GM21367 (cell line): ENCODE results near the gene KIF19.
A peak's percentile ranks its signal among the peaks of the same experiment; 100 is the strongest.

Source experiments
- ATAC-seq: cut with Tn5 transposase; IDR thresholded peaks from one replicate; pipeline ENCODE4 v1.9.1; 2021; ENCODE audit not compliant: unreplicated experiment

Gene KIF19

DNA sequence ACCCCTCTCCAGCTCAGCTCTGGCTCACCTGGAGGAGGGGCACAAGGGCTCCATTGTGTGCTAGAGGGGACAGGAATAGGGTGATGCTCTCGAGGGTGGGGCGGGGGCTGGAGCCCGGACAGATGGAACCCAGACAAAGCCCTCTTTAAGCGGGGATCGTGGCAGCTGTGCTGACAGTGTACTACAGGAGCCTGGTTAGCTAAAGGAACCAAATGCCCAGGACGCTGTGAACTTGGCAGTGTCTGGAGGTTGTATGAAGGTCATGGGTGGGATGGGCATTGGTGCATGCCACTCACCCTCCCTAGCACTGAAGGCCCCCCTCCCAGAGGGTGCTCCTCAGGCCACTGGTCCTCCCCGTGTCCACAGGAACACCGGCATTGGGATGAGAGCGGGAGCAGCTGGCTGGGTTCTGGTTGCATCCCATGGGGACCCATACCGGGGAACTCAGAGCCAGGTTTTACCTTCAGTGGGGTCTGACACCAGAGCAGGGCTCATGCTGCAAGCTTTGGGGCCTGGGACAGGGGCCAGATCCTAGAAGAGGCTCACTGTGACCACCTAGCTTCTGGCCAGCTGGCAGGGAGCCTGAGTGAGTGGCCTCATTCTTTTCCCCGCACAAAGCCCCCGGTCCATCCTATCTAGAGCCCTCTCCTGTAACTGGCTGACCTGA is 11.9 kb downstream of the KIF19 start:
- ATAC-seq: no peak

DNA sequence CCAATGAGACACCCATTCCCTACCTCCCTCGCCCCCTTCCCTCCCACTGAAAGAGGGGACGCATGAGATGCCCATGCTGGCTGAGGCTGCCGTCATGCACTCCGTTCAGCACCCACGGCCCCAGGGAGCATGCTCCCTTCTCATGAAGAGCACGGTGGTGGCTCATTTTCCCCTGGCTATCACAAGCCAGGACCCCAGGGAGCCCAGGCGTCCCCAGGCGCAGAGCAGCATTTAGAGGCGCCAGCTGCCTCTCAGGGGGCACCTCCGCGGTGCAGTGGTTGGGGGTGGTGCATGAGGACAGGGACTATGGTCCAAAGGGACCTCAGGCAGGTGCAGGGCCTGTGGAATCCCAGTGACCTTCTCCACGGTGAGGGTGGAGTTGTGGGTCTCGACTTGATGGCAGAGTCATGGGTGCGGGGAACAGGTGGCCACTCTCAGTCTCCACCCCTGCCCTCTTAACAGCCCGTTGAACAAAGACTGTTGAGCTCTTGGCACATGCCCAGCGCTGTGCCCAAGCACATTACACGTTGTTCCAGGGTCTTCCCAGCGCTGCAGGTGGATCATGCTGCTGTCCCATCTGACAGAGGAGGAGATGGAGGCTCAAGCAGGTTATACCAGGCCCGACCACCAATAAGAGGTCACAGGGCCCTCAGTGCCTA is 13.6 kb downstream of the KIF19 start:
- ATAC-seq: no peak

DNA sequence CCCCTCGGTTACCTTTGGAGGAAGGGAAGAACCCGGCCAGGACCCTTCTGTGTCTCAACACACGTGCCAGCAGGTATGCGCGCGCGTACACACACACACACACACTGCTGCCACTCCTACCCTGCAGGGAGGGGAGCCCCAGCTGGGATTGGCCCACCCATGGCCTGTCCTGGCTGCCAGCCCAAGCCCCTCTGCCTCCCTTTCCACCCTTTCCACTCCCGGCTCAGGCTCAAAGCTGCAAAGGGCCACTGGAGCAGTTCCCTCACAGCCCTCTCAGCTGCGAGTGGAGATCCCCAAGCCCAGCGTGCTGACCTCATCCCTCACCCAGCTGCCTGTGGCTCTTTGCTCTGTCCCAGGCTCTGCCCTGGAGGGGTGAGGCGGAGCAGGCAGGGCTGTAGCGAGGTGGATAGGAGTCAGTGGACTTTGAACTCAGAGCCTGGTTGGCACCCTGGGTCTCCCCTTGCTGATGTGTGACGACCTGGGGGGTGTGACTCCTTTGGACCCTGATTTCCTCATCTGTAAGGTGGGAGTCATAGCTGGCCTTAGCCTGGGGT is 14.5 kb downstream of the KIF19 start:
- ATAC-seq: no peak

DNA sequence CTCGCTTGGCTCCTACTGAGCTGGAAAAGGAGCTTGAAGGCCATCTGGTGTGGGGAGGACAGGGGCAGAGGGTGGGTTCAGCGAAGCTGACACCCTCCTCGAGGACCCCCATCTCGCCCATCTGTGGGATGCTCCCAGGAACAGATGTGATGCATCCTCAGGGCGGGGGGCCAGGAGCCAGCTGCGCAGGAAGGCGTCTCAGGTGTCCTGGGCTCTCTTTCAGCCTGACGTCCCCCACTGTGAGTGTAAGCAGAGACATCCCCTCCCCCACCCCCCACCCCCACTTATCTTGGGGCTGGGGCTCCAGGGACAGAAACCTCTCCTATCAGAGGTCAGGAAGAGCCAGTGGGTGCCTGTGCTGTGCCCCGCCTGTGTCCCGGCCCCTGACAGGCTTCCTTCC is 16.2 kb downstream of the KIF19 start:
- ATAC-seq: no peak

DNA sequence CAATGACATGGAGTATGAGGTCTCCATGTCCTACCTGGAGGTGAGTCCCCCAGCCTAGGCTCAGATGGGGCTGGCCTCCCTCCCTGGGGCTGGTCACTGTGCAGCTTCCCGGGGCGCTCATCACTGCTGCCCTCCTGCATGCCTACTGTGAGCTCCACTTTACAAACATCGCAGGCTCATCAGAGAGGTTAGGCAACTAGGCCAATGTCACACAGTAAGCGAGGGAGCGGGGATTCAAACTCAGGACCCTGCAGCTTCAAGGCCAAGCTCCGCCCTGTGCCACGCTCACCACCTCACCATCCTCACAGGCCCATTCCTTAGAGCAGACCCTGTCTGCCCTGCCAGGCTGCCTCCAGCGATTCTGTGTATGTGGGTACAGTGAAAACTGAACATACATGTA is 17.1 kb downstream of the KIF19 start:
- no peak for ATAC-seq

DNA sequence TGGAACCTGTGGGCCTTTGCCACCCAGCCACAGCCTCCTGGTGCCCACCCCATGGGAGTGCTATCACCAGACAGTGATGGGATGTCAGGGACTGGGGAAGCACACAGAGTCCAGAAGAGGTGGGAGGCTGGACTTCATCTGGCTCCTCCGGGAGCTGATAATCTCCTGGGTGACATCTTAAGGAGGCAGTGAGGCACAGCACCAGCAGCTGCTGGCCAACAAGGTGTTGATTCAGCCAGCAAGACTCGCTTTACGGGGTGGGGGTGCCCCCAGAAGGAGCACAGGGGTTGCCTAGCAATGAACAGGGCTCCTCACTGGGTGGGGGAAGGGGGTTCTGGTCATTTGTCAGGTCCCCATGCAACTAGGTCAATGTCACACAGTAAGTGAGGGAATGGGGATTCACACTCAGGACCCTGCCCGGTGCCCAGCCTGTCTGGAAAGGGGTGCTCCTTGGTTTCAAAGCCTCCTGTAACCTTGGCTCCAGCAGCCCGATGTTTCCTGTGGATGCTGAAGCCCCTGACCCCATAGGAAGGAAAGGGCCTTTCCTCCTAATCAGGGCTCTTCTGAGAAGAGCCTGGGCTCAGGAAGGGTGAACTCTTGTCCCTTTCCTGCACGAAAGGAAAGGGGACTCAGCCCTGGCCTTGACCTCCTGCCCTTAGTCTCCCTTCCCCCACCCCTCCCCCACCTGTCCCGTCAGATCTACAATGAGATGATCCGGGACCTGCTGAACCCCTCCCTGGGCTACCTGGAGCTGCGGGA is 17.7 kb downstream of the KIF19 start:
- no peak for ATAC-seq

DNA sequence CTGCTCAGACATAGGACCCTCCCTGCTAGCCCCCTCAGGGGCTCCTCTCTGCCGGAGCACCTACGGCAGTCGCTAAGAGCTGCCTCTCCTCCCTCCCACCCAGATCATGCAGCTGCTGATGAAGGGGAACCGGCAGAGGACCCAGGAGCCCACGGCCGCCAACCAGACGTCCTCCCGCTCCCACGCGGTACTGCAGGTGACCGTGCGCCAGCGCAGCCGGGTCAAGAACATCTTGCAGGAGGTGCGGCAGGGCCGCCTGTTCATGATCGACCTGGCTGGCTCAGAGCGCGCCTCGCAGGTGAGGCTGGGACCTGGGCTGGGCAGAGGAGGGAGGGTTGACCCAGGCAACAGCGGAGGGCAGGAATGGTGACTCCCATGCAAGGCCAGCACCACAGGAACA is 18.6 kb downstream of the KIF19 start:
- no peak for ATAC-seq

DNA sequence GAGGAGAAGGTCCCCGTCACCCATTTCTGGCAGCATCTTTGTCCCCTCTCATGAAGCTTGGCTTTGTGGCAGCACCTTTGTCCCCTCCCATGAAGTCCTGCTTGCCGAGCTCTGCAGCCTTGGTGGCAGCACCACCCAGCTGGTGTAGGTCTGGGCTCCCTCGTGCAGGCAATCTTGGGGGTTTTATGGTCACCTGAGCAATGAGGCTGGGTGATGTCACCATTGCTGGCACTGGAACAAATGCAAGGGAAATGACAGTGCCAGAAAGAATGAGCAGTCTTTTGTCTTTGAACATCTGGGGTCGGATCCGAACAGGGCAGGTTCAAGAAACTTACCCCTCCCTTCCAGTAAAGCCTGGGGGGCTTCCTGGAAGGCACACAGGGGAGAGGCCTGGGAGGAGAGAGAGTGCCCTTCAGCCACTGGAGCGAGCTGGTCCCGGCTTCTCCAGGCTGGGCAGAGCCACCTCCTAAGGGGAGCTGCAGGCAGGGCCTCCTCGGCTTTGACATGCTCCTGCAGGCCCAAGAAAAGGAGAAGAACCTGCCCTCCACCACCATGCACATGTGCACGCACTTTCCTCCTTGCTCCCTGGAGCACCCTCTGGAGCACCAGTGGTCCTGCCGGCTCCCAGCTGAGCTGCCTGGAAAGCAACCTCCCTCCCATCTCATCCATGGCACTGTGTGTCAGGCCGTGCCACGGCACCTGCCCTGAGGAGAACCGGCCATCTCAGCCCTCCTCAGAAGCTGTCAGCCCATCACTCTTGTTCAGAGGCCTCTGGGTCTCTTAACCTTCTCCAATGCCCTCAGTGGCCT is 19.6 kb downstream of the KIF19 start:
- ATAC-seq: no peak

DNA sequence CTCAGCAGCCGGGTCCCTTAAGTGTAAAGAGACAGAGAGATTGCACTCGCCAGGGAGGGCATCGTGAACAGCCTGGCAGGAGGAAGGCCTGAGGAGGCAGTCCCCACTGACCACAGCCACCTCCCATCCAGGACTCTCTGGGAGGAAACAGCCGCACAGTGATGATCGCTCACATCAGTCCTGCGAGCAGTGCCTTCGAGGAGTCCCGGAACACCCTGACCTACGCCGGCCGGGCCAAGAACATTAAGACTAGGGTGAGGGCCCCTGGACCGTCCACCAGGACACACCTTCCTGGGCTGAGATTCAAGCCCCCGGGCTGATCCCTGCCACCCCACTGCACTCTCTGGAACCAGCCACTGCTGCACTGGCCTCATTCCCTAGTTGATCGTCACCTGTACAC is 21.6 kb downstream of the KIF19 start:
- ATAC-seq: no peak

DNA sequence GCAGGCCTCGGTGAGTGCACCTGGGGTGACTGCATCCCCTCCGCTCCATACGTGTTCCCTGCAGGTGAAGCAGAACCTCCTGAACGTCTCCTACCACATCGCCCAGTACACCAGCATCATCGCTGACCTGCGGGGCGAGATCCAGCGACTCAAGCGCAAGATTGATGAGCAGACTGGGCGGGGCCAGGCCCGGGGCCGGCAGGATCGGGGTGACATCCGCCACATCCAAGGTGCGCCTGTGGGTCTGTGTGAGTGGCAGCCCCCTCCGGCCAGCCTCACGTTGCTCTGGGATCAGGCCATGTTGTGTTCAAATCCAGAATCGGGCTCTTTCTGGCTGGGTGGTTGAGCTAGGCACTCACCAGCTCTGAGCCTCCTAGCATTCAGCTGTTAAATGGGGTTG is 23.1 kb downstream of the KIF19 start:
- ATAC-seq: no peak

DNA sequence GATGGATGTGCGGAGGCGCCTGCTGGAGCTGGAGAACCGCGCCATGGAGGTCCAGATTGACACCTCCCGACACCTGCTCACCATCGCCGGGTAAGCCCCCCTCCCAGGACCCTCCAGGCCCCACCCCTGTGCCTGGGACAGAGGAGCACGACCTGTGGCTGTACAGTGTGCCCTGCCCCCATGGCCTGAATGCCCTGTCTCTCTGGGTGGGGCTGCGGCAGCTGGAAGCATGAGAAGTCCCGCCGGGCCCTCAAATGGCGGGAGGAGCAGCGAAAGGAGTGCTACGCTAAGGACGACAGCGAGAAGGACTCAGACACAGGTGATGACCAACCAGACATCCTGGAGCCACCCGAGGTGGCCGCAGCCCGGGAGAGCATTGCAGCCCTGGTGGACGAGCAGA is 24.5 kb downstream of the KIF19 start:
- ATAC-seq: no peak

DNA sequence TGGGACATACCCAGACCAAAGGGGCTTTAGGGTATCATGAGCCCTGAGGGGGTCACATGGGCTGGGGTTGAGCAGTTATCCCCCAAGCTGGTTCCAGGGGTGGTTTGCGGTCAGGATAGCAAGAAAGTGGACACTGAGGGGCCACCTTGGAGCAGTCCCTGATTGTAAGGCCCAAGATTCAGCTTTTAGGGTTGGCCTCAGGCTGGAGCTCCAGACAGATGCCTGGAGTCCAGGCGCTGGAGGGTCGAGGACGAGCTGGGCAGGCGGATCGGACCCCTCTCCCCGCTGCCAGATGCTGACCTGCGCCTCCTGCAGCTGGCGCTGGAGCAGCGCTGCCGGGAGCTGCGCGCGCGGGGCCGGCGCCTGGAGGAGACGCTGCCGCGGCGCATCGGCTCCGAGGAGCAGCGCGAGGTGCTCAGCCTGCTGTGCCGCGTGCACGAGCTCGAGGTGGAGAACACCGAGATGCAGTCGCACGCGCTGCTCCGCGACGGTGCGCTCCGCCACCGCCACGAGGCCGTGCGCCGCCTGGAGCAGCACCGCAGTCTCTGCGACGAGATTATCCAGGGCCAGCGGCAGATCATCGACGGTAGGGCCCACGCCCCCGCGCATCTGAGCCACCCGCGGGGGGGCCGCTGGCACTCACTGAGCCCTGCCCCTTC is 25.7 kb downstream of the KIF19 start:
- ATAC-seq: no peak

DNA sequence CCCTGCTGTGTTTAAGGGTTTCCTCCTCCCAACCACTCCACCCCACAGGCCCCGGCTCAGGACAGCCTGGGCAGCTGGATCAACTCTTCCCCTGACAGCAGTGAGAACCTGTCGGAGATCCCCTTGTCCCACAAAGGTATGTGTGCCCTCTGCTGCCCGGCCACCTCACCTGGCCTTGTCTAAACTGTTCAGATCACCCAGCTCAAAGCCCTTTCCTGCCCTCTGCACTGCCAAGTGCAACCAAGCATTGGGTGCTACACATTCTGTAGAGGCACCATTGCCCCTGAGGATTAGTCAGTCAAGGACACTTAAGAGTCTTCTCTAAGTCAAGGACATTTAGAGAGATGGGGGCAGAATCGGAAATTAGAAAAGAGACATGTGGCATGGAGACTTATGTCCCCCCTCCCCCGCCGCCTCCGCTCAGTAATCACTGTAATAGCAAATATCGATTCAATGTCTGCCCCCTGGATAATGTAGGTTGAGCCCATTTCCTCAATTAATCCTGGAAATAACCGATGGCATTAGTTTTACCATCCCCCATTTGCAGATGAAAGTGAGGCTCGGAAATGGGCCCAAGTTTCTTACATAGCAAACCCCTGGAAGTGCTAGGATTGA is 27.5 kb downstream of the KIF19 start:
- no peak for ATAC-seq

DNA sequence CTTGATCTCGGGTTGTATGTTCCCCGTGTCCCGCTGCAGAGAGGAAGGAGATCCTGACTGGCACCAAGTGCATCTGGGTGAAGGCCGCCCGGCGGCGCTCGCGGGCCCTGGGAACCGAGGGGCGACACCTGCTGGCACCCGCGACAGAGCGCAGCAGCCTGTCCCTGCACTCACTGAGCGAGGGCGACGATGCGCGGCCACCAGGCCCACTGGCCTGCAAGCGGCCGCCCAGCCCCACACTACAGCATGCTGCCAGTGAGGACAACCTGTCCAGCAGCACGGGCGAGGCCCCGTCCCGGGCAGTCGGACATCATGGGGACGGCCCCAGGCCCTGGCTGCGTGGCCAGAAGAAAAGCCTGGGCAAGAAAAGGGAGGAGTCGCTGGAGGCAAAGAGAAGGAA is 28.1 kb downstream of the KIF19 start:
- ATAC-seq: peak; percentile 60

DNA sequence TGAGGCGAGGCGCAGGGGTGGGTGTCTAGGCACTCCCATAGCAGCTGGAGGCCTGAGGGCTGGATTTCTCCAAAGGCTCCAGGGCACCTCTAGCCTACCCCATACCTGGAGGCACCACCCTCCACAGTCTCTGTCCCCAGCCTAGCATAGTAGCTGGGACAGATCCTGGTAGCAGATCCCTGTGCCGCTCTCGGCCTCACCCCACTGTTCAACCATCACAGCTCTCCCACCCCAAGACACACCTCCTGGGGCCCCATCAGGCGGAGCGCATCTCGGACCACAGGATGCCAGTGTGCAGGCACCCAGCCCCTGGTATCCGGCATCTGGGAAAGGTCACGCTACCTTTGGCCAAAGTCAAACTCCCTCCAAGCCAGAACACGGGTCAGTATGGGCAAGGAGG is 28.5 kb downstream of the KIF19 start:
- no peak for ATAC-seq

DNA sequence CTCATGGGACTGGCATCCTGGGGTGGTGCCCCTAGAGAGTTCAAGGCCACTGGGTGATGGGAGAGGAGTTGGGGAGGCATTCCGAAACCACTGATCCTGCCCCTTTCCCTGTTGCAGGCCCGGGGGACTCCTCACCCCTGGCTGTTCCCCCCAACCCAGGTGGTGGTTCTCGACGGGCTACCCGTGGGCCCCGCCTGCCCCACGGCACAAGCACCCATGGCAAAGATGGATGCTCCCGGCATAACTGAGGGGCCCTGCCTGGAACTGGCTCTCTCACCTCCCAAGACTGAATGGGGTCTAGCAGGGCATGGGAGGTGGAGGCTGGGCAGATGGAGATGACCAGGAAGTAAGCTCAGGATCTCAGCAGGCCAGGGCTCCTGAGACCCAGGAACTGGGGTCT is 29.0 kb downstream of the KIF19 start:
- no peak for ATAC-seq

DNA sequence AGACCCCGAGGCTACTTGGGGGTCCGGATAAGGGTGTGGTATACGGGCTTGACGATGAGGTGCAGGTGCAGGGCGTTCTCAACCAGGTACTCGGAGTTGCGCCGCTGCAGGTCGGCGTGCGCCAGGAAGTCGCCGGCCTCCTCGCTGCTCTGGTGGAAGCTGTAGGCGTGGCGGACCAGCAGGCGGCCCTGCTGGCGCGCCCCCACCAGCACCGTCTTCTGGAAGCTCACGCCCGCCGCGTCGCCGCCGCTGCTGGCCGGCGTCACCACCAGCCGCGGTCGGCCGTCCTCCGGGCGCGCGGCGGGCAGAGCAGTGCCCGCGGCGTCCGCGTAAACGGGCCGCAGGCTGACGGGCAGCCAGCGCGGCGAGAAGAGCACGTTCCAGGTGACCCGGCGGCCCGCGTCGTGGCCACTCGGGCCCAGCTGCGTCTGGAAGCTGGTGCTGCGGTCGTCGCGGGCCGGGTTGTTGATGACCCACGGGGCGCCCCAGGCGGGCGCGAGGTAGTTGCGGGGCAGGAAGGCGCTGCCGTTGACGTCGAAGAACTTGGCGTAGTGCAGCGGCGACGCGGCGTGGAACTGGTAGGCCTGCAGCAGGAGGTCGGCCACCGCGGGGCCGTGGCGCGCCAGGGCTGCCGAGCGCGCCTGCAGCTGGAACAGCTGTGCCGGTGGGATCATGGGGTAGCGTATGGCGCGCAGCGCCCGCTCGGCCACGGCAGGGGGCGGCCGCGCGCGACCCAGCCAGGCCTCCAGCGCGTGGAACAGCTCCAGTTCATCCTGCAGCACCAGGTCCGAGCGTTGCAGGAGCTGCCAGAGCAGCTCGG is 30.8 kb downstream of the KIF19 start:
- no peak for ATAC-seq

DNA sequence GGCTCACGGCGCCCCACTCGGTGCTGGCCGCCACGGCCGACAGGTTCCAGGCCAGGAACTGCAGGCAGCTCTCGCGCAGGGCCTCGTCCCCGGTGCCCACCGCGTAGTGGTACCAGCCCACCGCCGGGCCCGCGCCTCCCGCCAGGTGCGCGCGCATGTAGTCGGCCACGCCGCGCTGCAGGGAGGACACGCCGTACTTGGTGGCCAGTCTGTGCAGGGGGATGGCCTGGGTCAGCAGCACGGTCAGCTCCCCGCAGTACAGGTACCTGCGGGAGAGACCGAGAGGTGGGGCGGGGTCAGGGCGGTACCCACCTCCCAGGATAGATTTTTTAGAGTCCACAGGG is 31.4 kb downstream of the KIF19 start:
- ATAC-seq: no peak

DNA sequence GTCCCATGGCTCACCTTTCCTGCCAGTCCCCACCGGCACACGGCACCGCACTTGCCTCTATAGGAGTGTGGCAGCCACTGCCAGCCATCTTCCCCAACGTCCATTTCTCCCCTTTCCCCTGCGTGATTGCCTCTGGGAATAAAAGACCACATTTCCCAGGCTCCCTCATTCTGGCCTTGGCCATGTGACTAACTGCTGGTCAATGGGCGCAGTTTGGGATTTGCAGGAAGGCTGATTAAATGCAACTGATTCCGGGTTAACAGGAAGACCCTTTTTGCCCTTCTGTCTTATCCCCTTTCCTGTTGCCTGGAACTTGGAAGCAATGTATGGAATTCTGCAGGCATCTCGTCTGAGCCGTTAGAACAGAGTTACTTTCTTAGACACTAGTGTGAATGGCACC is 32.7 kb downstream of the KIF19 start:
- no peak for ATAC-seq

DNA sequence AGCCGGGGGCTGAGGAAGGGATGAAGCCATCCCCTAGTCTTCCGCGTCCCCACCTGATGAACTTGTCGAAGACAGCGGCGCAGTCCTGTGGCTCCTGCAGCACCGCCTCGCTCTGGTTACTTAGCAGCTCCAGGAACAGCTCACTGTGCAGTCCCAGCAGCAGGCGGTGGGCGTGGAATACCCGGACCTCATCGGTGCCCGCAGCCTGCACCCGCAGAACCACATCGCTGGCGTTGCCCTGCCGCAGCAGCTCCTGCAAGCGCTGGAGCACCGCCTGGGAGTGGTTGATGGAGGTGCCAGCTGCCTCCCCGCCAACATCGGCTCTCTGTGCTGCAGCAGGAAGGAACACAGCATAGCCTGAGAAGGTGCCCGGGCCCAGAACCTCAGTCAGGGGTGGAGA is 33.9 kb downstream of the KIF19 start:
- ATAC-seq: no peak
